Measurements from ENCODE around the gene ZBTB44. TPM values are rescaled to one million over a fixed set of nuclear protein-coding genes. Genes with fewer than 3 reads are reported as not detected.

The ZBTB44 gene
- total RNA-seq, 8 experiments from 2014 or later = 16.1 to 48.3 (median 20.8) TPM

DNA sequence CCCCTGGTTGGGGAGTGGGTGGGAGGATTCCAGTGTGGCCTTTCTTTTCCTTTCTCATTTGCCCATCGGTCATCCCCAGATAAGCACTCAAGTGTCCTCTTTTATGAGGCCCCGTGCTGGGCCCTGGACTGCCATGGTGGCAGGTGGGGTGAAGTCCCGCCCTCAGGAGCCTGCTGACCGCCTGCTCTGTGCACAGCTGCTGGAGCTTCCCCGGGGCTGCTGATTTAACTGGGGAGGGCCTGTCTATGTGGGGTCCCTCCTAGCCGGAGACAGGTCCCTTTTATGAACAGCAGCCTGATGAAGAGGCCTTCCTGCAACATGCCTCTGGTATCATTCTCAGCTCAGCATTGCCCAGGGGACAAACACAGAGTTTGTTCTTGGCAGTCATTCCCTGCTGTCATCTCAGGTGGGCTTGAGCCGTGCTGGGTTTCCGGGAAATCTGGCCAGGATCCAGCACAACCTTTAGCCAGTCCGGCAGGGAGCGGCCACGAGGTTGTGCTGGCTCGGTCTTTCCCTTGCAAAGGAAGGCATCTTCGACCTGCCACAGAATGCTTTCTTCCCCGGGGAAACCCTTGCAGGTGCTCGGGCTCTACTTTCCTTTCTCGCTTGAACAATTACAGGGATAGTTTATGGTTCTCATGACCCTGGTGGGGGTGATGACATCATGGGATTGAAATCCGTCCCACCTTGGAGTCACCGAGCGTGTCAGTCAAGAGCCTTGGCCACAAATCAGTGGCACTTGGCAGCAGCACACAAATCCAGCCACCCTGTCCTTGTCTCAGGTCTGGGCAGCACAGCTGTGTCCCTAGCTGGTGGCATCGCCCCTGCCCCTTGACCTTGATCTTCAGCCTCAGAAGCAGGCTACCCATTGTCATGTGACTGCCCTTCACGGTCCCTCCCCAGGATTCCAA is 135.1 kb downstream of the ZBTB44 start:
- 58 to 93% (median 80%) methylated on average over 1 to 7 of the region's 21 CpGs; no CpG with 5 or more reads in 5 of the 10 experiments for WGBS, 10 experiments
- Histone ChIP-seq H3K27ac (no peak overlapping the region), H3K4me3 (no peak overlapping the region), H3K4me1 (replicated peaks in 1 of 2) (peaks cover 12 to 13% of the 10 kb centered on the region in 2 donors)
- in situ Hi-C loops (cut with MboI; ENCODE audit: low pct_unique_long_range_greater_than_20kb in 2 of 9, low sequenced_read_pairs in 9 of 9, unreplicated experiment in 9 of 9) = no loop called here
- peak in 2 of 8 experiments; percentile 1 to 15 for ATAC-seq (replicated peaks in 6 of 8)

DNA sequence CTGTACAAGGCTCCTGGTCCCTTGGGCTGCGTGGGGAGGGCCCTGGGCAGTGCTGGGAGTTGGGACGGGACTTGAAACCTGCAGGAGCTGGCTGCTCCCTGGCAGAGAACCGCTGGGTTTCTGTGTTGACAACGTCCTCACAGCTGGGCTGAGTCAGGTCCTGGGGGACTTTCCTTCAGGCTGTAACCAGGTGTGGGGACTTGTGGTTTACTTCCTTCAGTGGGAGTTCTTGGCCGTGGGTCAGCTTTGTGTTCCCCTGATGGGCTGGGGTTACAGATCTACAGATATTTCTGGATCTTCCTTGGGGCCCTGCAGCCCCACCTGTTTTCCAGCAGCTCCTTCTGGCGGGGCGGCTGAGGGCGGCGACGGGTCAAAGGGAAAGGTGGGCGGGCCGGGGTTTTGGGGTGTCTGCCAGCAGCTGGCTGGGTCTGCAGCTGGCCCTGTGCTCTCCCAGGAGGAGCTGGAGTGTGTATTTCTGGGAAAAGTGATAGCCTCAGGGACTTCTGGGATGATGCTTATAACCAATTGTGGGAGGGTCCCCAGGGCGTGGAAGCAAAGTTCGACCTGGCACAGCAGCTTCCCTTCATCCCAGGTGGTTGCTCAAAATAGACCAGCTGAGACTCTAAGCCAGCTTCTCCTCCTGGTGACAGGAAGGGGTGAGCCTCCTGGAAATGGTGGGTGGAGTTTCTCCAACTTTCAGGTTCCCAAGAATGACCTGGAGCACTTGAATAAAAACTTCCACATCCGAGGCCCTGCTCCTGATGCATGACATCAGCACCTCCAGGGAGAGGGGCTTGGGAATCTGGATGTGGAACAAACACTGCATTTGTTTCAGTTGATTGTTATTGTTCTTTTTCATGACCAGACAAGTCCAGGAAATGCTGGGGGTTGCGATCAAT is 136.0 kb downstream of the ZBTB44 start:
- H3K4me3 ChIP-seq = no peak overlapping the region
- in situ Hi-C loops (cut with MboI; ENCODE audit: low pct_unique_long_range_greater_than_20kb in 2 of 9, low sequenced_read_pairs in 9 of 9, unreplicated experiment in 9 of 9) = no loop called here
- WGBS, 10 experiments = 60 to 100% (median 92%) methylated on average over 1 to 8 of the region's 16 CpGs; no CpG with 5 or more reads in 4 of the 10 experiments
- peak in 3 of 8 experiments; percentile 68 to 88 (median 75) for ATAC-seq (replicated peaks in 6 of 8)
- no peak overlapping the region for H3K27ac ChIP-seq
- peaks cover 4% of the 10 kb centered on the region in 2 donors for H3K4me1 ChIP-seq (replicated peaks in 1 of 2)

DNA sequence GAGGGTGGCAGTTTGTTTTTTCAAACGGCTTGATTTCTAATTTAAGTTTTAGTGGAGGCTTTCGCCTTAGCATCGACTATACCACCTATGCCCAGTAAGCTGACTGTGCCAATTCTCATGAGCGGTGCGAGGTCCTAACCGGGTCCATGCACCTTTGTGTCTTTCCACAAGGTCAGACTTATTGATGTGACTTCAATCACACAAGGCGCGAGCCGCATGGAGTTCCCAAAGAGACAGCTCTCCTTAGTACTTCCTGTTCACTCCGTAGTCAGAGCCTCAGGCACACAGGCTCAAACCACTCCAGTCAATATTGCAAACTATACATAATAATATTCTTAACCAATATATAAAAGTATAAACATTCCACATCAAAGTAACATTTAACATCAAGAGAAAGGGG is 136.9 kb downstream of the ZBTB44 start:
- no peak for ATAC-seq (replicated peaks in 6 of 8)
- in situ Hi-C loops (cut with MboI; ENCODE audit: low pct_unique_long_range_greater_than_20kb in 2 of 9, low sequenced_read_pairs in 9 of 9, unreplicated experiment in 9 of 9) = no loop called here
- 80 to 100% (median 95%) methylated on average over 1 to 10 of the region's 10 CpGs; no CpG with 5 or more reads in 1 of the 10 experiments for WGBS, 10 experiments
- H3K27ac ChIP-seq = no peak overlapping the region
- H3K4me3 ChIP-seq = no peak overlapping the region
- H3K4me1 ChIP-seq (replicated peaks in 1 of 2) = peaks cover 3 to 4% of the 10 kb centered on the region in 2 donors

Other genes with a start within 250 kb of the ZBTB44 start
- 1,000 to 10,000 TPM in 1 of 8 experiments, 100 to 1,000 TPM in 7; 125 to 1,363 (median 350) TPM for gene APLP2, start 245.0 kb downstream of the ZBTB44 start, total RNA-seq
- gene ST14, start 155.1 kb downstream of the ZBTB44 start, total RNA-seq = 1 to 10 TPM in 1 of 8 experiments, under 1 TPM in 4, not detected in 3; 0.09 to 1.1 (median 0.25) TPM
- gene ADAMTS8, start 113.7 kb upstream of the ZBTB44 start, total RNA-seq = 1 to 10 TPM in 2 of 8 experiments, under 1 TPM in 6; 0.05 to 2.1 (median 0.22) TPM
- gene ADAMTS15, start 133.7 kb upstream of the ZBTB44 start, total RNA-seq = 10 to 100 TPM in 1 of 8 experiments, 1 to 10 TPM in 3, under 1 TPM in 4; 0.52 to 55.3 (median 1.1) TPM

Measured in motor neuron (in vitro differentiated cells).